DMS79 (cell line): ENCODE data around the gene WDR62.
"Not testable (repeated sequence)": the region's sequence is repeated elsewhere in the genome, so short reads cannot be mapped to it uniquely, and the experiment has no call there.

Experiments used
- DNase-seq: peaks from one replicate; lab custom pipeline; 2025; lab: John Stamatoyannopoulos, UW

The WDR62 gene

GRCh38 chr19:36110487-36111199 is 55.9 kb downstream of the WDR62 start, which contains the start of gene OVOL3:
Gene OVOL3, plus strand, starts transcription at chr19:36111143. Its CDS starts 60 bp downstream, at chr19:36111203.
- DNase-seq, result no peak

- no peak for DNase-seq
These were observed 56.5 kb downstream of the WDR62 start for GRCh38 chr19:36111200-36111539.

- DNase-seq, result no peak
These were observed 58.0 kb downstream of the WDR62 start for GRCh38 chr19:36112678-36113077.

- no peak for DNase-seq
These were observed 58.7 kb downstream of the WDR62 start for GRCh38 chr19:36113425-36113824.

GRCh38 chr19:36113894-36114720 is 59.4 kb downstream of the WDR62 start:
- DNase-seq, result peak; percentile 63

GRCh38 chr19:36114721-36115452 is 60.2 kb downstream of the WDR62 start, which contains the start of gene POLR2I:
Gene POLR2I, minus strand, starts transcription at chr19:36114875. Its CDS starts 19 bp downstream, at chr19:36114856.
- DNase-seq, result peak; percentile 99

- DNase-seq, result no peak
These were observed 61.0 kb downstream of the WDR62 start, which contains the start of gene TBCB for GRCh38 chr19:36115453-36116343. Gene TBCB, plus strand, starts transcription at chr19:36115468. Its CDS starts 93 bp downstream, at chr19:36115561.

GRCh38 chr19:36116344-36116637 is 61.6 kb downstream of the WDR62 start:
- DNase-seq, result no peak

GRCh38 chr19:36120092-36120983 is 65.6 kb downstream of the WDR62 start:
- DNase-seq, result no peak

GRCh38 chr19:36120984-36121358 is 66.3 kb downstream of the WDR62 start:
- no peak for DNase-seq

GRCh38 chr19:36121486-36122124 is 66.9 kb downstream of the WDR62 start:
- DNase-seq, result no peak

- DNase-seq, result no peak
These were observed 70.9 kb downstream of the WDR62 start for GRCh38 chr19:36125557-36125956.

- no peak for DNase-seq
These were observed 73.7 kb downstream of the WDR62 start for GRCh38 chr19:36128392-36128736.

- not testable (repeated sequence) for DNase-seq
These were observed 76.5 kb downstream of the WDR62 start for GRCh38 chr19:36131221-36131620.

GRCh38 chr19:36134867-36135266 is 80.2 kb downstream of the WDR62 start:
- DNase-seq, result not testable (repeated sequence)

GRCh38 chr19:36136964-36137686 is 82.4 kb downstream of the WDR62 start:
- peak; percentile 61 for DNase-seq

GRCh38 chr19:36139120-36139472 is 84.4 kb downstream of the WDR62 start:
- no peak for DNase-seq

GRCh38 chr19:36139473-36140303 is 85.0 kb downstream of the WDR62 start, which contains the start of gene CAPNS1:
Gene CAPNS1, plus strand, starts transcription at chr19:36140066. Its CDS starts 946 bp downstream, at chr19:36141012.
- DNase-seq, result peak; percentile 81
